HEK293T (cell line): Measurements from ENCODE around the gene AGMO.

Source experiments
- L3MBTL2 ChIP-seq: fragments of 450-650 bp; conservative IDR thresholded peaks from 2 replicates; pipeline ENCODE4 v1.6.1; 2016; ENCODE audit warnings: mild to moderate bottlenecking
- NFRKB ChIP-seq: fragments of 450-650 bp; IDR thresholded peaks from 2 replicates; pipeline ENCODE4 v1.6.1; 2016; ENCODE audit warnings: mild to moderate bottlenecking, moderate library complexity
- SUZ12 ChIP-seq: fragments of 450-650 bp; IDR thresholded peaks from 2 replicates; pipeline ENCODE4 v1.6.1; 2016; ENCODE audit warnings: mild to moderate bottlenecking
- TF ChIP-seq, protein P1 (sequence below): fragments of 450-650 bp; IDR thresholded peaks from 2 replicates; pipeline ENCODE4 v1.6.1; 2016

DNA sequence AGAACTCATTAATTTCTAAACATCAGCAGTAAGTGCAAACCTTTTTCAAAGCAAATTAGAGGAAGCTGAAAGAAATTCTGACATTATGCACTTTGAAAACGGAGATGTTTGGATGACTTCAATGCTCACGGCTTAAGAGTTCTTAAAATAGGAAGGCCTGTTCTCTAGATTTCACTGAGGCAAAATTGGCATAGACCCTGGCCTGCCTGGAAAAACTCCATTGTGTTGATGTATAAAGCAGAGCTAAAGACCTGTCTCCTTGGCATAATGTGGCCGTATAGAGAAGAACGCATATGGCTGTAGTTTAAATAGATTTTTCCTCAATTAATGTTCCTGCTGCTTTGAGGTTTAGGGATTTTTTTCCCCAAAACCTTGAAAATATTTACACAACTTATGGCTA is 24.5 kb upstream of the AGMO start:
- TF ChIP-seq L3MBTL2 (no peak), SUZ12 (no peak), NFRKB (no peak)
- TF ChIP-seq, protein P1, sequence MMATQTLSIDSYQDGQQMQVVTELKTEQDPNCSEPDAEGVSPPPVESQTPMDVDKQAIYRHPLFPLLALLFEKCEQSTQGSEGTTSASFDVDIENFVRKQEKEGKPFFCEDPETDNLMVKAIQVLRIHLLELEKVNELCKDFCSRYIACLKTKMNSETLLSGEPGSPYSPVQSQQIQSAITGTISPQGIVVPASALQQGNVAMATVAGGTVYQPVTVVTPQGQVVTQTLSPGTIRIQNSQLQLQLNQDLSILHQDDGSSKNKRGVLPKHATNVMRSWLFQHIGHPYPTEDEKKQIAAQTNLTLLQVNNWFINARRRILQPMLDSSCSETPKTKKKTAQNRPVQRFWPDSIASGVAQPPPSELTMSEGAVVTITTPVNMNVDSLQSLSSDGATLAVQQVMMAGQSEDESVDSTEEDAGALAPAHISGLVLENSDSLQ, result no peak
